ENCODE data around the gene POMT2.

POMT2 gene

DNA sequence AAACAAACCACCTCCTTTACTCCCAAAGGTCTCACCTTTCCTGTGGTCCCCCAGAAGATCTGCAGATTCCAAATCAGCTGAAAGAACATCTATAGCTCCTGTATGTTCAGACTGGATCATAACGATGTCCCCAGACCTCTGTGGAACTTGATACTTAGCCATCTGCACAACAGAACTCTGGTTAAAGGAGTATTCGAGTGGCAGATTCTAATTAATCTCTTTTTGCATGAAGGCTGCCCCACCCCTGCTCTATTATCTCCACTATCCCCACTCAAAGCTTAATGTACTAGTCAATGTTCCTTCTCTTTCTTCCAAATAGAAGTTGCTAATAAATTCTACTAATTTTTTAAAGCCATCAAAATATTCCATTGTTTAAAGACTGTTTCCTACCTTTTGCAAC lies 23.0 kb upstream of the POMT2 start:
- H3K4me3 ChIP-seq (ENCODE audit: low read depth, low read length), result no peak overlapping the region
- DNase-seq (ENCODE audit: low read depth), result no peak
- no peak for TF ChIP-seq CTCF (IDR thresholded peaks at IDR 0.05; ENCODE audit: low read depth, low read length)
- no peak for TF ChIP-seq MAX (IDR thresholded peaks at IDR 0.05; ENCODE audit: low read depth, low read length)
- TF ChIP-seq POLR2A (IDR thresholded peaks at IDR 0.05; ENCODE audit: extremely low read depth, insufficient read length), result no peak
- no peak for TF ChIP-seq MYC (IDR thresholded peaks at IDR 0.05; ENCODE audit: low read depth, low read length)

- H3K4me3 ChIP-seq (ENCODE audit: low read depth, low read length), result no peak overlapping the region
- TF ChIP-seq POLR2A (IDR thresholded peaks at IDR 0.05; ENCODE audit: extremely low read depth, insufficient read length) (no peak), MYC (IDR thresholded peaks at IDR 0.05; ENCODE audit: low read depth, low read length) (no peak), MAX (IDR thresholded peaks at IDR 0.05; ENCODE audit: low read depth, low read length) (no peak), CTCF (IDR thresholded peaks at IDR 0.05; ENCODE audit: low read depth, low read length) (no peak)
- DNase-seq (ENCODE audit: low read depth), result no peak
Observed at GRCh38 chr14:77342726-77343397, 22.2 kb upstream of the POMT2 start.

DNA sequence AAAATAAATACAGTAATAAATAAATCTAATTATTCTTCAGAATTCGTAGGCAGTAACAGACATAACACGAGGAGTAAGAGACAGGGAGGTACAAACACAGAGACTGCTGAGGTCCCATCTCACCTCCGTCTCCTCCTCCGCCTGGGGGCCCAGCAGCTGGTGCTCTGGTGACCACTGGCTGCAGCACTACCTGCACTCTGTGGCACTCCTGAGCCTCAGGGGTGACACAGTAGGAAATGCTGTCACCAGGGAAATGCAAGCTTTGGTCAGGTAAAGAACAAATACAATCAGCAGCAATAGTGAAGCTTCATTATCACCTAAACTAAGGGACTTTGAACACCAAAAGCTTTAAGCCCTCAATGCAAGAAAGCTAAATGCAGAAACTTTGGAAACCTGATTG lies 19.7 kb upstream of the POMT2 start:
- TF ChIP-seq CTCF (IDR thresholded peaks at IDR 0.05; ENCODE audit: low read depth, low read length) (no peak), MAX (IDR thresholded peaks at IDR 0.05; ENCODE audit: low read depth, low read length) (no peak), MYC (IDR thresholded peaks at IDR 0.05; ENCODE audit: low read depth, low read length) (no peak), POLR2A (IDR thresholded peaks at IDR 0.05; ENCODE audit: extremely low read depth, insufficient read length) (no peak)
- H3K4me3 ChIP-seq (ENCODE audit: low read depth, low read length), result no peak overlapping the region
- no peak for DNase-seq (ENCODE audit: low read depth)

- no peak for DNase-seq (ENCODE audit: low read depth)
- TF ChIP-seq MYC (IDR thresholded peaks at IDR 0.05; ENCODE audit: low read depth, low read length) (no peak), CTCF (IDR thresholded peaks at IDR 0.05; ENCODE audit: low read depth, low read length) (no peak), POLR2A (IDR thresholded peaks at IDR 0.05; ENCODE audit: extremely low read depth, insufficient read length) (no peak), MAX (IDR thresholded peaks at IDR 0.05; ENCODE audit: low read depth, low read length) (no peak)
- H3K4me3 ChIP-seq (ENCODE audit: low read depth, low read length), result no peak overlapping the region
Observed at GRCh38 chr14:77339407-77339806, 18.7 kb upstream of the POMT2 start.

GRCh38 chr14:77338302-77338701 lies 17.6 kb upstream of the POMT2 start:
- DNase-seq (ENCODE audit: low read depth), result no peak

More at GRCh38 chr14:77338302-77338701, 17.6 kb upstream of the POMT2 start:
- no peak overlapping the region for H3K4me3 ChIP-seq (ENCODE audit: low read depth, low read length)
- TF ChIP-seq POLR2A (IDR thresholded peaks at IDR 0.05; ENCODE audit: extremely low read depth, insufficient read length) (no peak), MAX (IDR thresholded peaks at IDR 0.05; ENCODE audit: low read depth, low read length) (no peak), MYC (IDR thresholded peaks at IDR 0.05; ENCODE audit: low read depth, low read length) (no peak), CTCF (IDR thresholded peaks at IDR 0.05; ENCODE audit: low read depth, low read length) (no peak)
